DMS 273 (cell line): Measurements from ENCODE around the gene PGGHG.
"Not testable (repeated sequence)": the region's sequence is repeated elsewhere in the genome, so short reads cannot be mapped to it uniquely, and the experiment has no call there.

Source experiments
- DNase-seq: peaks from one replicate; lab custom pipeline; 2025; ENCODE audit not compliant: unreplicated experiment; lab: John Stamatoyannopoulos, UW

The PGGHG gene

GRCh38 chr11:326842-327580 lies 38.1 kb downstream of the PGGHG start:
- no peak for DNase-seq

- no peak for DNase-seq
Measured at GRCh38 chr11:327581-327923, 38.6 kb downstream of the PGGHG start.

GRCh38 chr11:328012-328411 lies 39.1 kb downstream of the PGGHG start:
- no peak for DNase-seq

GRCh38 chr11:328516-329100 lies 39.7 kb downstream of the PGGHG start:
- DNase-seq: not testable (repeated sequence)

GRCh38 chr11:329886-330253 lies 40.9 kb downstream of the PGGHG start:
- DNase-seq: no peak

GRCh38 chr11:330307-330693 lies 41.4 kb downstream of the PGGHG start:
- no peak for DNase-seq

GRCh38 chr11:330694-331357 lies 41.9 kb downstream of the PGGHG start:
- no peak for DNase-seq

GRCh38 chr11:331358-332060 lies 42.6 kb downstream of the PGGHG start:
- DNase-seq: no peak

GRCh38 chr11:332651-333480 lies 43.9 kb downstream of the PGGHG start:
- no peak for DNase-seq

- not testable (repeated sequence) for DNase-seq
Measured at GRCh38 chr11:333616-334263, 44.8 kb downstream of the PGGHG start.

- DNase-seq: no peak
Measured at GRCh38 chr11:334264-334994, 45.5 kb downstream of the PGGHG start.

GRCh38 chr11:335779-336658 lies 47.1 kb downstream of the PGGHG start:
- no peak for DNase-seq

- DNase-seq: no peak
Measured at GRCh38 chr11:336659-337198, 47.8 kb downstream of the PGGHG start.

- no peak for DNase-seq
Measured at GRCh38 chr11:337711-338110, 48.8 kb downstream of the PGGHG start.

GRCh38 chr11:339963-340362 lies 51.0 kb downstream of the PGGHG start:
- DNase-seq: no peak

GRCh38 chr11:340539-341512 lies 51.9 kb downstream of the PGGHG start:
- no peak for DNase-seq

GRCh38 chr11:342328-342727 lies 53.4 kb downstream of the PGGHG start:
- no peak for DNase-seq
